Measurements from ENCODE around the gene POU2F2.
A peak's percentile ranks its signal among the peaks of the same experiment; 100 is the strongest.

The POU2F2 gene

DNA sequence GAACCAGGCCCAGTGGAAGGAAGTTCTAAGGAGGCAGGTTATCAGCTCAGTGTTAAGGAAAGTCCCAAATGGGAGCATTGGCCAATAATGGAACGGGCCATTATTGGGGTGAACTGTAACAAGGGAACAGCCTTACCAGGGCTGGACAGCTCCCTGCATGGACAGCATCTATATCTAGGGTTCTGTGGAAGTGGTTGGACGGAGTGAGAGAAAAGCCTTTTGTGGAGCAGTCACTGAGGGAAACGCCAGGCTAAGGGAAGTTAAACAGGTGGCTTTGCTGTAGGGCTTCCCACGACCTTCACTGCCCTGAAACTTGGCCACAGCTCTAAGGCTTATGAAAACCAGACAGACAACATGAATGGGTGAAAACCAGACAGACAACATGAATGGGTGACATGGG, 17.0 kb downstream of the POU2F2 start:
- no peak for TF ChIP-seq CTCF (IDR thresholded peaks at IDR 0.05; ENCODE audit: low read depth, low read length)
- H3K4me3 ChIP-seq (ENCODE audit: low read depth, low read length): no peak overlapping the region
- in situ Hi-C loops (cut with HindIII; ENCODE audit: low sequenced_read_pairs): no loop called here
- DNase-seq (ENCODE audit: low read depth, low spot score): no peak

- H3K4me3 ChIP-seq (ENCODE audit: low read depth, low read length): no peak overlapping the region
- no peak for TF ChIP-seq CTCF (IDR thresholded peaks at IDR 0.05; ENCODE audit: low read depth, low read length)
- no peak for DNase-seq (ENCODE audit: low read depth, low spot score)
- in situ Hi-C loops (cut with HindIII; ENCODE audit: low sequenced_read_pairs): no loop called here
Measured at GRCh38 chr19:42114412-42114811, 17.8 kb downstream of the POU2F2 start.

- H3K4me3 ChIP-seq (ENCODE audit: low read depth, low read length): no peak overlapping the region
- in situ Hi-C loops (cut with HindIII; ENCODE audit: low sequenced_read_pairs): no loop called here
- peak; percentile 95 for DNase-seq (ENCODE audit: low read depth, low spot score)
- peak; percentile 42 for TF ChIP-seq CTCF (IDR thresholded peaks at IDR 0.05; ENCODE audit: low read depth, low read length)
Measured at GRCh38 chr19:42113641-42114348, 18.5 kb downstream of the POU2F2 start.

GRCh38 chr19:42111811-42112210, 20.4 kb downstream of the POU2F2 start:
- H3K4me3 ChIP-seq (ENCODE audit: low read depth, low read length): no peak overlapping the region
- in situ Hi-C loops (cut with HindIII; ENCODE audit: low sequenced_read_pairs): no loop called here
- peak; percentile 45 for DNase-seq (ENCODE audit: low read depth, low spot score)
- no peak for TF ChIP-seq CTCF (IDR thresholded peaks at IDR 0.05; ENCODE audit: low read depth, low read length)

DNA sequence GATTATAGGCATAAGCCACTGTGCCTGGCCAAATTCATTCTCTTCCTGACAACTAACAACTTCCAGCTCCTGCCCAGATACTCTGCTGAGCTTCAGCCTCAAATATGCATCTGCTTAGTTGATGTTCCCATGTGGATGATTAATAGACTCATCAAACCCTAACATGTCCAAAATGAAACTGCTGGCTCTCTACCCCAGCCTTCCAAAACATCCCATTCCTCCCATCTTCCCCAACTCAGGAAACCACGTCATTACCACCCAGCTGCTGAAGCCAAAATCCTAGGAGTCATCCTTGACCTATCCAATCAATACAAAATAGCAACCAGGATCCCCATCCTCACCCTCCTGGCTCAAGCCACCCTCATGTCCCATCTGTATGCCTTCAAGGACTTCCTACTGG, 20.9 kb downstream of the POU2F2 start:
- no peak for DNase-seq (ENCODE audit: low read depth, low spot score)
- TF ChIP-seq CTCF (IDR thresholded peaks at IDR 0.05; ENCODE audit: low read depth, low read length): no peak
- no peak overlapping the region for H3K4me3 ChIP-seq (ENCODE audit: low read depth, low read length)
- in situ Hi-C loops (cut with HindIII; ENCODE audit: low sequenced_read_pairs): no loop called here

DNA sequence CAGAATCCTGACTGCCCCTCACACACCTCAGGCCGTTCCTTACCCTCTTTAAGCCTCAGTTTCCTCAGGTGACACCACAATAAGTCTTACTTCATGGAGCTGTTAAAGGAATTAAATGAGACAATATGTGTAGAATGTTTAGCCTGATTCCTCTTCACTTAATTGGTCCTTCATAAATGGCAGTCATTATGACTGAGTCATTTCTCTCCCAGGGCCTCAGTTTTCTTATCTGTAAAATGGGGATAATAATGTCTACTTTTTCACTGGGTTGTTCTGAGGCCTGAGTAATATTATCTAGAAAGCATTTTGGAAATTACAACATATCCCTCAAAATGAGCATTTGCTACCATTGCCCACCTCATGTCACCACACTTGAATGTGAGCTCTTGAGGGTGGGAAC, 21.6 kb downstream of the POU2F2 start:
- H3K4me3 ChIP-seq (ENCODE audit: low read depth, low read length): no peak overlapping the region
- in situ Hi-C loops (cut with HindIII; ENCODE audit: low sequenced_read_pairs): no loop called here
- TF ChIP-seq CTCF (IDR thresholded peaks at IDR 0.05; ENCODE audit: low read depth, low read length): no peak
- DNase-seq (ENCODE audit: low read depth, low spot score): no peak
